Amniotic epithelial cell (primary cell): ENCODE measurements around the gene TMX2.

Source experiments
- DNase-seq: peaks from one replicate; pipeline ENCODE4 v3.0.0-alpha.2; 2010; ENCODE audit warnings: low read depth

TMX2 gene

DNA sequence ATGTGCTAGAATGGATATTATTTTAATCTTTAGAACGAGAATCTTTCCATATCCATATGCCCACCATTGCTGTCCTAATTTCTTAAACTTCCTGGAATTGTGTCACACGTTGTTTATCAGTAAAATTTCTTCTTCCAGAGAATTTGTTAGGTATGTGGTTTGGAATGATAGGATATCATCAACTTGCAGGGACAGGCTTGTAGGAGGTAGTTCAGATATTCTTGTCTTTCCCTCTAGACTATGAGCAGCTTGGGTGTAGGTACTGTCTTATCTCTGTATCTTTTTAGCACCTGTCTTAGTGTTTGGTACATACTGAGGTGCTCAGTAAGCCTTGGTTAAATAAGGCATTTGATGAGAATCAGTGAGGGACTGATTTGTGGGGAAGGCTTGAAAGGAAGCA is 52.6 kb downstream of the TMX2 start:
- no peak for DNase-seq

DNA sequence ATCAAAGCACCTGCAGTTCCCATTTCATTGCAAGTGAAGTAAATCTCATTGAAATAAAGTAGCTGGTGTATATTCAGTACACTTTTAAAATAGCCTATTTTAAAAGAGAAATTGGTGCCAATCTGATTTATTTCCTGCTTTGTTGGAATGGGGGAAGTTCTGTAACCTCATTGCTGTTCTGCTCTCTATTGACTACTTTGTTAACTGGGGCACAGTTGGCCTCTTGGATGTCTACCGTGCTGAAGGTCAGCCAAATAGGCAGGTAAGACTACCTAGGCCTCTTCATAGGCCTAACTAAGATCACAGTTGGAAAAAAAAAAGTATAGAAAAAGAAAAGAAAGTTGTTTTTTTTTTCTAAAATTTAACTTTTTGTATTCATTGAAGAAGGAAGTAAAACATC is 58.4 kb downstream of the TMX2 start:
- no peak for DNase-seq

DNA sequence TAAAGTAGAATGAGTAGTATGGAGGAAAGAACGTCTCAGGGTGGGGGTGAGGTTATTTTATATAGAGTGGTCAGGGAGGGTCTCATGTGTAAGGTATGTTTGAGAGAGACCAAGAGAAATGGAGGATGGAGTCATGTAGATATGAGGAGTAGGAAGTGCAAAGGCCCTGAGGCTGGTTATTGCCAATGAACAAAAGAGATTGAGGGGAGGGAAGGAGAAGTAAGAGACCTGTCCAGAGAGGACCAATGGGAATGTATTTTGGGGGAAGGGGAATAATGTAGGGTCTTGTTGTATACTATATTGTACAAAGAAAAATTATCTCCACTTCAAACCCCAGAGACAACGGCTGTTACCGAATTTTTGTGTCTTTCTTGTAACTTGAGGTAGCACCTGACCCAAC is 59.0 kb downstream of the TMX2 start:
- DNase-seq = no peak

GRCh38 chr11:57772562-57772961 is 60.2 kb downstream of the TMX2 start:
- no peak for DNase-seq

DNA sequence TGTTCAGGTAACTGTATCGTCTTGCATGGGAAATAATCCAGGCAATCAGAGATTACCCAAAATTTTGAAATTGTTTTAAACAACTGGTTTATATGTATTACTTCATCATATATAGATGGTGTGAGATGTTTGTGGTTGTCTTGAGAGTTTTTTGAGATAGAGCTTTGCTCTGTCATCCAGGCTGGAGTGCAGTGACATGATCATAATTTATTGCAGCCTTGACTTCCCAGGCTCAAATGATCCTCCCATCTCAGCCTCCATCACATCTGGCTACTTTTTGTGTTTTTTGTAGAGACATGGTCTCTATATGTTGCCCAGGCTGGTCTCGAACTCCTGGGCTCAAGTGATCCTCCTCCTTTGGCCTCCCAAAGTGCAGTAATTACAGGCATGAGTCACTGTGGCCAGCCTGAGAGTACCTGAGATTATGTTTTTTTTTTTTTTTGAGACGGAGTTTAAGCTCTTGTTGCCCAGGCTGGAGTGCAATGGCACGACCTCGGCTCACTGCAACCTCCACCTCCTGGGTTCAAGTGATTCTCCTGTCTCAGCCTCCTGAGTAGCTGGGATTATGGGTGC is 60.7 kb downstream of the TMX2 start:
- no peak for DNase-seq

GRCh38 chr11:57775491-57775890 is 63.1 kb downstream of the TMX2 start:
- no peak for DNase-seq

GRCh38 chr11:57776031-57776521 is 63.7 kb downstream of the TMX2 start:
- peak; percentile 81 for DNase-seq

- DNase-seq = no peak
These were observed 64.3 kb downstream of the TMX2 start for GRCh38 chr11:57776577-57777210.

GRCh38 chr11:57777969-57778317 is 65.5 kb downstream of the TMX2 start:
- peak; percentile 59 for DNase-seq

- DNase-seq = peak; percentile 99
These were observed 66.1 kb downstream of the TMX2 start for GRCh38 chr11:57778318-57779037.

- DNase-seq = peak; percentile 62
These were observed 66.9 kb downstream of the TMX2 start for GRCh38 chr11:57779276-57779675.

DNA sequence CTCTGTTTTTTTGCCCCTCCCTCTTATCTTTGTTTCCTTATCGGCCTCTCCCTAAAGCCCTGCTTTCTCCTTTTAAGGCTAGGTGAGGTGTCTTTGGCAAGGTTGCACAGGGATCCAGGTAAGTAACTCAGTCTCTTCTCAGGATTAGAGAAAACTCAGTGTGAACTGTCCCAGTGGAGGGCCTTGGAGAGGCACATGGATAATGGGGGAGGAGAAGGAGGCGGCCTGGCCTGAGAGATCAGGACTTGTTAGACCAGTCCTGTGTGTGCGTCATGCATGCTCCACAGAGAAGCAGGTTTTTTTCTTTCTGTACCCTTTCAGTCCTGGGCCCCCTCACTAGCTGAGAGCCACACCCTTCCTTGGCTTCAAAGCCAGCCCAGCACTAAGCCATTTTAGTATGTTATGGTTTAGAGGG is 69.1 kb downstream of the TMX2 start:
- peak; percentile 73 for DNase-seq

DNA sequence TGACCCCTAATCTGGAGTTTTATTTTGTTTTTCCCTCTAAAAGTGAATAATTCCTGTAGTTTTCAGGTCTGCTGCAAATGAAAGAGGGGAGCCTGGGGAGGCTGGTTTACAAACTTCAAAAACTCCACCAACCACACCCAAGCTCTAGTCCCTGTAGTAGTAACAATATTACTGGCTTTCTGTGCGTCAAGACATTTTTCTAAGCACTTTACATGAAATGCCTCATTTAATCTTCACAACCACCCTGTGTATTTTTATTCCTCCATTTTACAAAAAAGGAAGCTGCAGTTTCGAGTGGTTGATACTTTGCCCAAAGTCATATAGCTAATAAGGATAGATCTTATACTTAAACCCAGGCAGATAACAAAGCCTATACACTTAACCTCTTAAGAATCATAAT is 72.7 kb downstream of the TMX2 start:
- DNase-seq = no peak

DNA sequence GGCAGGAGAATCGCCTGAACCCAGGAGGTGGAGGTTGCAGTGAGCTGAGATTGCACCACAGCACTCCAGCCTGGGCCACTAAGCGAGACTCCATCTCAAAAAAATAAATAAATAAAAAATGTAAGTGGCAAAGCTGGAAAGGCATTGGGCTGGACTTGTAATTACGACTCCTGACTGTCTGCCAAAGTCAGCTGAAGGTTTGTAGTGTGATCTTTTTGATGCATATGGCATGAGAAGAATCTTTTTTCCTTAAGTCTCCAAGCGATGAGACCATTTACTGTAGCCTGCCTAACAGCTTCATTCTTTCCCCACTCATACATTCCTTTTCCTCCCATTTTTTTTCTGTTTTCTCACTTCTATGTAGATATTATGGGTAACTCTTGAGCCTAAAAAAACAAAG is 74.0 kb downstream of the TMX2 start:
- no peak for DNase-seq

DNA sequence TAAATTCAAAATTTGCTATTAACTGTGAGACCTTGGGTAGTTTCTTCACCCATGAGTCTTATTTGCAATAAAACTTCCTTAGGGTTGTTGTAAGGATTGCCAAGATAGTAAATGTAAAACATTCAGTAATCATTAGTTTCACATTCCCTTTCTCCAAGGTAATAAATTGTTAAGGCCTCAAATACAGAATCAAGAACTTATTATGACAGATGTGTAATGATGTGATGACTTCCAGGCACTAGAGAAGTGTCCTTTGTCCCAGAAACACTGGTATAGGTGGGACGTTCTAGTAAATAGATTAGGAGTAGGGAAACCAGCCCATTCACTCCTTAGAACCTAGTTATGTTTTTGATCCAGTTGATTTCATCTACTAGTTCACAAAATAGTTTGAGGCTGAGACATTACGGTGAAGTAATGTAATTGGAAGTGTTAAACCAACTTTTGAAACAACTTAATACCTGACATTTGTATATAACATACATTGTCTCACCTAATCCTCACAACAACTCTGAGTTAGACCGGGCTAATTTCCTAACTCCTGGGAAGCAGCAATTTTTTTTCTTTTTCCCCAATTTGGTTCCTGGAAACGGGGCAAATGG is 74.7 kb downstream of the TMX2 start:
- DNase-seq = no peak

- DNase-seq = peak; percentile 66
These were observed 75.7 kb downstream of the TMX2 start for GRCh38 chr11:57787920-57788702.

- DNase-seq = no peak
These were observed 76.3 kb downstream of the TMX2 start for GRCh38 chr11:57788703-57789088.
